GM19397 (cell line): ENCODE measurements around the gene PRRT1.
"Not testable (repeated sequence)": the region's sequence is repeated elsewhere in the genome, so short reads cannot be mapped to it uniquely, and the experiment has no call there.

ENCODE experiments used
- ATAC-seq: cut with Tn5 transposase; IDR thresholded peaks from one replicate; pipeline ENCODE4 v1.9.1; 2021; ENCODE audit warnings: mild to moderate bottlenecking, moderate library complexity; ENCODE audit not compliant: unreplicated experiment

PRRT1 gene

DNA sequence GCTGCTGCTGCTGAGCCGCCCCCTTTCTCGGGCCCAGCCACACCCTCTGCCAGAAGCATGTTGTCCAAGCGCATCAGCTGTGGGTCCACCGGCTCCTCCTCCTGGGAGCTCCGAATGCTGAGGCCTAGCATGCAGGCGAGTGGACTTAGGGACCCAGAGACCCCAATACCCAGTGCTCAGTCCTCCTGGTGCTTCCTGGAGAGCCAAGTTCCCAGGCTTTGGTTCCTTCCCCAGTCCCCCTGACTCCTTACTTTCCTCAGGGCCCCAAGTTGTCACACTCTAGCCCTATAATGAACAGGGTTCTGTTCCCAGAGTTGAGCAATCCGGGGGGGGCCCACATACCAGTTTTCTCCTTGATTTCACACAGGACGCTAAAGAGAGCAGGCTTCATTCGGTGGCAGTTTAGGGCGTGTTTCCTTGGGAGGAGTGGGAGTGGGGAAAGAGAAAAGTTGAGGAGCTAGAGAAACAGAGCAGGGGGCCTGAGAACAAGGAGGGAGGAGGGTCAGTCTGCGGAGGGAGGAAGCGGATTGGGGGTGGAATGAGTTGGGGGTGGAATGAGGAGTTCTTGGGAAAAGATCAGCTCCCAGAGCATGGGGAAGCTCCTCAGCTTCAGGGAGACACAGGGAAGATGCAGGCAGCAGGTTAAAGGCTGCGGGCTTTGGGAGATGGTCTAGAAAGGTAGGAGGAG, 36.8 kb upstream of the PRRT1 start:
- ATAC-seq, result no peak

DNA sequence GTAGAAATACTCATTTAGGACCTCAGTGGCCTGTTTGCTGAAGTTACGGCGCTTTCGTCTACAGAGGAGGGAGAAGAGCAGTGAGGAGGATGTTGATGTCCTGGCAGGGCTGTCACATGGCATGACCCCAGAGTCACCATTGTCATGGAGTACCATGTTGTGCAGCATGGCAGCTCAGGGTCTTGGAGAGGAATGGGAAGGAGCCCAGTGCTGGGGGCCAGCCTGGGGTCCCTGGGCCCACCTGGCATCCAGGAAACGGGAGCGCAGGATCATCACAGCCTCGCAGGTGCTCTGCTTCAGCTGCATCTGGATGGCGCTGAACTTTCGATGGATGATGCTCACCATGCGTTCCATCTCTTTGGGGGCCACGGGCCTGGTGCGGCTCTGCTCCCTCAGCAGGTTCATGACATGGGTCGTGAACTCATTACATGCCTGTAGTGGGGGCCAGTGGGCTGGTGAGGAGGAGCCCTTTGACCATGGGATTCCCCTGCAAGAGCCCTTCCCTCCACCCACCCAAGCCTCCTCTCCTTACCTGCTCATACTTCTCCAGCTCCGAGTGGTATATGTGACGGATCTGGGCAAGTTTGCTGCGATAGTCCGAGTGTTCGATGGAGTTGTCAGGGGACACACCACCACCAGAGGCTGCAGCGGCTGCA, 36.1 kb upstream of the PRRT1 start:
- not testable (repeated sequence) for ATAC-seq

DNA sequence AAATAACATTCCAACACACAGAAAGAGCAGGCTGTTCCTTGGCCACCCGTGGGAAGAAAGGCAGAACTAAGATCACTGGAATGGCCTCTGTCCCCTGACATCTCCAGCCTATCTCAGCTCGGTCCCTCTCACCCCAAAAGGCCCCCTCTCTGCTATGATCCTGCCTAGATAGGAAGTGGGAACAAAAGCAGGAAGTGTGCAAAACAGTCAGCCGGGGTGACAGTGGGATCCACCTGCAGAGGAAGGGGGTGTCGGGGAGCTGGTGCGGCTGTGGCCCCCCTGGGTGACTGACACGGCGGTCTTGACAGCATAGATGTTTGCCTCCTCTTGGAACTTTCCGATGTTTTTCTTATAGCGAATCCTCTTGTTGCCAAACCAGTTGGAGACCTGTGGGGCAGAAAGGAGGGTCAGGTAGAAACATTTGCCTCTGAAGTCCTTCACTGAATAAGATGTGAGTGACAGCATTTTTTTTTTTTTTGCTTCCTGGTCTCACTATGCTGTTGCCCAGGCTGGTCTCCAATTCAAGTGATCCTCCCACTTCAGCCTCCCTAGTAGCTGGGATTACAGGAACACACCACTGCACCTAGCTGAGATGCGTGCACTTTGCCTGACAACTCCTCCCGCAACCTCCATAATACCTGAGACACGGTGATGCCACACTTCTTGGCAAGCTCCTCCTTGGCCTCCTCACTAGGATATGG, 35.4 kb upstream of the PRRT1 start:
- no peak for ATAC-seq

DNA sequence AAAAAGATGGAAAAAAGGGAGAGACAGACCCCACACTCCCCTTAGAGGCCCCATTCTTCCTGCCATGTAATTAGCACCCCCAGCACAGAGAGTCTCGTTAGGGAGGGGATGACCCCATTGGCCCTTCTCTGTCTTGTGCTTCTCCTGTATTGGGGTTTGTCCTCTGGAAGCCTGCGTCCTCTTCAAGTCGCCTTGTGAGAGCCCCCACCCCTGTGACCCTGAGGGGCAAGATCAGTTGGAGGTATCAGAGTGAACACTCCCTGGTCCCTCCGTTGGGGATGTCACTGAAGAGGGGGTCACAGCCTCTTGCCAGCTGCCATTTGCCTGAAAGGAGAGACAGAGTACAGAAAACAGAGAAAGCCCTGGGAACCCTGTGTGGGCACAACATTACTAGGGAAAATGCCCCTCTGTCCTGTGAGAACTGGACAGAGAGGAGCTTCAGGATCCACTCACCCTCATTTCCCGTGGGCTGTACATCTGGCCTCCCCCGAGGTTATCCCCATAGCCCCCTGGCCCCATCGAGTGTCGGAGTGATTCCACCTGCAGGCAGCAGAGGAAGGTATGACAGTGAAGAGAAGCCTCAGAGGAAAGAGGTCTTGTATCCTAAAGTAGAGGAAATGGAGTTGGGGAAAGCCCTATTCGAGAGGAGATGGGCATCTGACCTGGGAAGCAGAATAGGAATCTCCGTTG, 34.6 kb upstream of the PRRT1 start:
- not testable (repeated sequence) for ATAC-seq

DNA sequence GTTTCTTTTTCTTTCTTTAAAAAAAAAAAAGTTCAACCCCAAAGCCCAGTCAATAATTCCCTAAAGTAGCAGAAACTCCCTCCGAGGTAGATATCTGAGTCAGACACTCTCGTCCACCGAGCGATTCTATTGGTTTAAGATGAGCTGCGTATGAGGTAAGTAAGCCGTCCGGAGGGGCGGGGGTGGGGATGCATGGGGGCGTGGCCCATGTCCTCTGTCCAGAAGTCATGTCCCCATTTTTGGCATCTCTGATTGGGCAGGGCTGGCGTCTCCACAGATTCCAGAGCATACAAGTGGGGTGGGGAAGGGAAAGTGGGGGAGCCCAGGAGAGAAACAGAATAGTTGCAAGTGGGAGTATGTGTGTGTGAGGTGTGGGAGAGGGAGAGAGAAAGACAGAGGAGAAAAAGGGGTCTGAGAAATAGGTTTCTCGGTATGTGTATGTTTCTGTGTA, 34.0 kb upstream of the PRRT1 start:
- ATAC-seq, result not testable (repeated sequence)

DNA sequence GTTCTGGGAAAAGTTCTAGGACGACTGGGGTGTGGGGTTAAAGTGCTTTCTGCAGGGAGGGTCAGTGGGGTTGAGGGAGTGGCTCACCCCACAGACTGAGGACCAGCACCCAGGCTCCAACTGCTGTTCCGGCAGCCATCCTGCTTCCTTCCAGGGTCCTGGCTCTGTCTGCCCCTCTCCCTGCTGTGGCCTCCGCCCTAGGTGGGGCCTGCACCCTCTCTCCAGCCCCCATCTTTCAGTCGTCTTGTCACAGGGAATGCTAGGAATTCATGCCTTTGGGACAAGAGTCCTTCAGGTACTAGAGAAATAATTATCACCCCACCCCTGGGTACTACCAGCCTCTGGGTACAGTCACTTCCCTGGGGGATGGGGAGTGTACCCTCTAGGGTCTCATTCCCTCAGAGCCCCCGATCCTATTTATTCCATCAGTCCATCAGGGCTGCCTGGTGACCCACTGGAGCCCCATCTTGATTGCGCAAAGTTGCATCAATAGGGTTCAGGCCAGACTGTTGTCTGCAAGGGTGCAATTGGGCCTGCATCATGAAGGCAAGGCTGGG, 32.4 kb upstream of the PRRT1 start, which contains the start of gene AGER:
AGER (minus strand) TSS at position 170 of the 557 bp plus-strand sequence; CDS start at position 139, 31 bp downstream.
- ATAC-seq, result no peak

DNA sequence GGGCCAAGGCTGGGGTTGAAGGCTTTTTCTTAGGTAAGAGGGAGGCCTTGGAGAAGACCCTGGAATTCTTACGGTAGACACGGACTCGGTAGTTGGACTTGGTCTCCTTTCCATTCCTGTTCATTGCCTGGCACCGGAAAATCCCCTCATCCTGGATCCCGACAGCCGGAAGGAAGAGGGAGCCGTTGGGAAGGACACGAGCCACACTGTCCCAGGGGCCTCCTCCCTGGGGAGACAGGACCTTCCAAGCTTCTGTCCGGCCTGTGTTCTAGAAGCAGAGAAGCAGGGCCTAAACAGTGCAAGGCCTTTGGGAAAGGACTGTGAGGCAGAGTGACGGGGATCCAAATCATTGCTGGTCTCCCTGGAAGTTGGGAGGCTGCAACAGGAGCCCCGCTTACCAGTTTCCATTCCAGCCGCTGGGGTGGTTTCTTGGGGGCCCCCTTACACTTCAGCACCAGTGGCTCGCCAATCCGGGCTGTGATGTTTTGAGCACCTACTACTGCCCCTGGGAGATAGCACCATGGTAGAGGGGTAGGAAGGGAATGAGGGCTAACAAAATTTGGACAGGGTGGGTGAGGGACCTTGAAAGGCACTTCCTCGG, 31.8 kb upstream of the PRRT1 start:
- ATAC-seq, result no peak

DNA sequence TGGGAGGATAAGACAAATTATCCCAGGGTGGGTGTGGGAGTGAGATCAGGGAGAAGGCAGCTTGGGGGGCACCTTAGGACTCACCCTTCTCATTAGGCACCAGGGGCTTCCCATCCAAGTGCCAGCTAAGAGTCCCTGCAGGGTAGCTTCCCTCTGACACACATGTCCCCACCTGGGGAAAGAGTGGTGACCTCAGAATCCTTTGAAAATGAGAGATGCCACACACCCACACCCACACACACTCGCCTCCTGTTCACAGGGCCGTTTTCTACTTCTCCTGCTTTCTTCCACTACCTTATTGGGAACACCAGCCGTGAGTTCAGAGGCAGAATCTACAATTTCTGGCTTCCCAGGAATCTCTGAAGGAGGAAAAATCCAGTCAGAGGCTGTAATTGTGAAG, 31.3 kb upstream of the PRRT1 start:
- ATAC-seq, result no peak

DNA sequence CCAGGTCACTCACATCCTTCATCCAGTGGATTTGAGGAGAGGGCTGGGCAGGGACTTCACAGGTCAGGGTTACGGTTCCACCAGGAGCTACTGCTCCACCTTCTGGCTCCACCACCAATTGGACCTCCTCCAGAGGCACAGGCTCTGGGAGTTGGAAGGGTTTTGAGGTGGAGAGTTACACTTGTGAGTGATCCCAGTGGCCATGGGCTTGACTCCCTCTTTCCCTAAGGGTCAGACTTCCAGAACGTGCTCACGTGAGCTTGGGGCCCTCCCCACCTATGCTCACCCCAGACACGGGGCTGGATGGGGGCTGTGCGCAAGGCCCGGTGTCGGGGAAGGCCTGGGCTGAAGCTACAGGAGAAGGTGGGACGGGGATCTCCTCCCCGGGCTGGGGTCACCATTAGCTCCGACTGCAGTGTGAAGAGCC, 30.8 kb upstream of the PRRT1 start:
- no peak for ATAC-seq

DNA sequence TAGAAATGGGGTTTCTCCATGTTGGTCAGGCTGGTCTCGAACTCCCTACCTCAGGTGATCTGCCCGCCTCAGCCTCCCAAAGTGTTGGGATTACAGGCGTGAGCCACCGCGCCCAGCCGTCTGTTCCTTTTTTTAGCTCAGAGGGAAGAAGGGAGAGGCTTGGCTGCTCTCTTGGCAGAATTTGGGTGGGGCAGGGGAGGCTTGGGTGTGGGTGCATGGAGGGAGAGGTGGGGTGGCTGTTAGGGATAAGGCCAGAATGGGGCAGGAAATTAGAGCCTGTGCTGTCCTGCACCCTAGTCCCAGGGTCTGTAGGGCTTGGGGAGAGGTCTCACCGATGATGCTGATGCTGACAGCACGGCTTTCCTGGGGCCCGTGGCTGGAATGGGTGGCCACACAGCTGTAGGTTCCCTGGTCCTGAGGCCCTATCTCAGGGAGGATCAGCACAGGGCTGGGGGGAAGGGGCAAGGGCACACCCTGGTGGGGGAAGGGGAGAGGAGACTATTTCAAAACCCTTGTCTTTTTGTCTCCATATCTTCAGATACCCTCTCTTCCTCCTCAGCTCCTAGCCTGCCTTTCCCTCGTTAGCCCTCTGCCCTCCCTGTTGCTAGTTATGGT, 30.3 kb upstream of the PRRT1 start:
- ATAC-seq, result no peak

DNA sequence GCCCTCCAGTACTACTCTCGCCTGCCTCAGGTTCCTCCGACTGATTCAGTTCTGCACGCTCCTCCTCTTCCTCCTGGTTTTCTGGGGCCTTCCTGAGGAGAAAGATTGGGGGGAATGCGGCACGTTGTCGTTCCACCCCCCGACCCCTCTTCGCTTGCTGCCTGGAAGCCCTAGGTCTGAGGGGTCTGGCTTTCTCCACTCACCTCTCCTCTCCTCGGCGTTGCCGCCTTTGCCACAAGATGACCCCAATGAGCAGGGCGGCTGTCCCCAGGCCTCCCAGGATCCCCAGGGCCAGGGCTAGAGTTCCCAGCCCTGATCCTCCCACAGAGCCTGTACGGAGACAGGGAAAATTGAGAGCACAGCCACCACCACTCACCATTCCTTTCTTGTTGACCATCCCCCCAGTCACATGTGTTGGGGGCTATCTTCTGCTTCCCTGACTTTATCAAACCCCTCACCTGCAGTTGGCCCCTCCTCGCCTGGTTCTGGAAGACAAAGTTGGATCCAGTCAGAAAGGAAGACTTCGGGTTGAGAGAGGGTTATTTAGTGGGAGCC, 29.5 kb upstream of the PRRT1 start:
- ATAC-seq, result no peak

DNA sequence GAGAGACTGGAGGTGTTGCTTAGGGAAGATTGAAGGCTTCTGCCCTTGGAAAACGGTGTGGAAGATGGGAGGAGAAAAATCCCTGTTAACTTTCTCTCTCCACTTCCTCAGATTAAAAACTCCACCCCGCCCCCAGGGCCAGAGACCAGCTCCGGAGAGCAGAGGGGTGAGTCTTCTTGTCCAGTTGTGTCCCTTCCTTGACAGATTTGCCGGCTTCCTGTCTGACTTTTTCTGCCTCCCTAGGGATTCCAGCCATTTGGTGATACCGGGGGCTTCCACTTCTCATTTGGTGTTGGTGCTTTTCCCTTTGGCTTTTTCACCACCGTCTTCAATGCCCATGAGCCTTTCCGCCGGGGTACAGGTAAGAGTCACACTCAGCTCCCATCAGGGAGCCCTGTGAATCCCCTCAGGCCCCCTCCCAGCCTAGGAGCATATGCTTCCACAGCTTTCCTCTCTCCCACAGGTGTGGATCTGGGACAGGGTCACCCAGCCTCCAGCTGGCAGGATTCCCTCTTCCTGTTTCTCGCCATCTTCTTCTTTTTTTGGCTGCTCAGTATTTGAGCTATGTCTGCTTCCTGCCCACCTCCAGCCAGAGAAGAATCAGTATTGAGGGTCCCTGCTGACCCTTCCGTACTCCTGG, 28.1 kb upstream of the PRRT1 start:
- ATAC-seq, result no peak

DNA sequence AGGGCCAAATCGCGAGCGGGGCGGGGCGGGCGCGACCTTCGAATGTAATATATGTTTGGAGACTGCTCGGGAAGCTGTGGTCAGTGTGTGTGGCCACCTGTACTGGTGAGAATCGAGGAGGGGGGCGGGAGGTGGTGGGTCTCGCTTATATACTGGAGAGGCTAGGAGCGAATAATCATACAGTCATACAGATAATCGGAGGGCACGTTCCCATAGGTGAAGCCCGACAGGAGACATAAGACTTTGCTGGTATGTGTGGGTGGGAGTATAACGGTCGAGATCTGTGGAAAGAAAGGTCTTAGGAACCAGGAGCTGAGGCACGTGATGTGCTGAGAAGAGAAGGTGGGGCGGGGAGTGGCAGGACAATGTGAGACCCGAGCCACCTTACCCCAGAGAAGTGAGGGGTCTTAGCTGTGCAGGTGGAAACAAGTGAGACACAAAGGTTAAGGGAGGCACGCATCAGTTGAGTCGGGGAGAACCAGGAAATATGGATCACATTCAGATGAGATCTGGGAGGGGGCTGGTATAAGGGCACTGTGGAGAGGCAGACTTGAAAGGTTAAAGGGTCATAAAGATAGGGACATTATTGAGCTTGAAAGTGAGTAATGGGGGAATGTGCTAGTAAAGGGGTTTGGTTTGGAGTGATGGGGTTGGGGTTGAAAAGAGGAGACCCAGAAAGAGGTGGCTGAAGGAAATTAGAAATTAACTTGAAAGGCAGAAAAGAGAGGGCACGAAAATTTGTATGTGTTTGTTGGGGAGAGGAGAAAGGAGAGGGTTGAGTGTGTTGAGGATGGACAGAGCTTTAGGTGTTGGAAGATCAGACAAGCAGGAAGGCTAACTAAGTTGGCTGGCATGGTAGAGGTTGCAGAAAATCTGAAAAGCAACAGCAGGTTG, 27.1 kb upstream of the PRRT1 start:
- no peak for ATAC-seq

DNA sequence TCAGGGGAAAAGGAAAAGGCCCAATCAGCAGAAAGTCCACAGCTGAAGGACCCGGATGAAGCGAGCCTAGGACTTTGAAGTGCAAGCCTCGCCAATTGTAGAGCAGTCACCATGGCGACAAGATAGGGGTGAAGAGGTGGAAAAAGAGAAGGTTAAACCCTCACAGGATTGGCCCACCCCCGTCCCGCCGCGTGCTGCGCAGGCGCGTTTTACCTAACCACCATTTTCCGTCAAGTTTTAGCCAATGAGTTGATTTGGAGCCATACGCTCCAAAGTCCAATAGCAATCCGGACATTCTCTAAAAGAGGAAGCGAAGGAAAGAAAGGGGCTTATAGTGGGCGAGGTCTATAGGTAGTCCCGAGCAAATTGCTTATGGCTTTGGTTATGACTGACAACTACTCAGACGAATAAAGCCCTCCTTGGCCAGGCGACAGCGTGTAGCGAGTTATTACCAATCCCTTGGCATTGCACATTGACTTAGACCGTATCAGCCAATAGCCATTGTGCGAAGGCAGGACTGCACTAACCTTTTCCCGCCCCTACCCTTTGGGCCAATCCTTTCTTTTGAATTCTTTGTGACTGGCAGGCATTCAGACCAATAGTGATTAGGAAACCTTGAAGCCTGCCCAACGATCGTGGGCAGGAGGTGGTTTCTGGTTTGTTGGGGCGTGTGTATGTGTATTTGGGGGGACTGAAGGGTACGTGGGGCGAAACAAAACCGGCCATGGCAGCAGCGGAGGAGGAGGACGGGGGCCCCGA, 26.2 kb upstream of the PRRT1 start, which contains the start of gene RNF5:
RNF5 (plus strand) TSS at position 618 of the 759 bp plus-strand sequence; CDS start at position 725, 107 bp downstream.
- peak; percentile 75 for ATAC-seq

DNA sequence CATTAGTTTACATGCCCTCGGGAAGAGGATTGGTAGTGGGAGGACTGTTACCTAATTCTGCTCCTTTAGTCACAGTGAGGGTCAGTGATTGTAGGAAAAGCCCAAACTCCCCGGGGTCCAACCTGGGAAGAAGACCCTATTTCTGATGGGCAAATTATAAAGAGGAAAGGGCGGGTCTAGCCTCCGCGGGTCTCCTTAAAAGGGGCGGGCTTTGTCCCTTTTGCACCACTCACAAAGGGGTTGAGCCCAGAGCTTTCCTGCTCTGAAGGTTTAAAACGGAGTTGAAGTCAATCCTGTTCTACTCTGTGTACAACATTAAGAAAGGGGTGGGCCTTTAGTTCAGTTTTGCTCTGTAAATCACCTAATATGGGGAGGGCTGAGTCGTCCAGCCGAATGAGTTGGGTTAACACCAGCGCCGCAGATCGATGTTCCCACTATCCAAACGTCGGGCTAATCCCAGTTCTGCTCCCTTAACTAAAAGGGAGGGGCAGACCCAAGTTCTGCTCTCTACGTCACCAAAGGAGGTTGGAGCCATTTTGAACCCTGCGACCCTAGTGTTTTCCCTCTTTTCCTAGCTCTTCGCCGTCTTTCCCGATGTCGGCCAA, 25.5 kb upstream of the PRRT1 start:
- peak; percentile 2 for ATAC-seq

DNA sequence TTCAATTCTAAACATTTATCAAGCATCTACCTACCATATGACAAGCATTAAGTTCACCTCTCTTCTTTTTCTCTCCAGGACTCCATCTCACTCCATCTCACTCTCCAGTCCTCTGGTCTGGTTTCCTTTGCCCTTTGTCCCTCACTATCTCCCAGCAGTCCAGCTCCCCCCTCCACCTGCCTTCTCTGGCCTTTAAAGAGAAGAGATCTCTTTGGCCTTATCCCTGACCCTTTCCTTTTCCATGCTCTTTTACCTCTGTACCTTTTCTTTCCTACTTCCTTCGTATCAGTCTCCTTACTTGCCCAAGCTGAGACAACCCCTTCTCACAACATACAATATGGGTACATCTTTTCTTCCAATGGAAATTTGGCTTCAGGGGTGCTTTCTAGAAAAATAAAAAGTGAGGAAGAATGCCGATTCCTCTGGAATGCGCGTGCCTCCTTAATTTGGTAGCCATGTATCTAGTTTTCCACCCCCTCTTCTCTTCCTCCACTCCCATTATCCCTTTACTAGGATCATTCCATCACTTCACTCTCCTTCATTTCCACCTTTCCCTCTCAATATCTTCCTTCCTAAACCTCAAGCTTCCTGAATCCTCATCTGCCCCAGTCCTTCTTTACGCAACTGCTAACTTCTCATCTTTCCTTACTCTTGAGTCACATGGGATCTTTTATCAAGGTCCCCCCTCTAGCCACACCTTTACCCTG, 24.9 kb upstream of the PRRT1 start:
- no peak for ATAC-seq
